ENCODE data around the gene HHATL.

The HHATL gene

GRCh38 chr3:42661593-42662022, 41.0 kb downstream of the HHATL start:
- DNase-seq = no peak

- DNase-seq = no peak
Observed at GRCh38 chr3:42660898-42661297, 41.7 kb downstream of the HHATL start.

- DNase-seq = no peak
Observed at GRCh38 chr3:42660131-42660715, 42.4 kb downstream of the HHATL start.

- DNase-seq = no peak
Observed at GRCh38 chr3:42659451-42660130, 43.0 kb downstream of the HHATL start.

- DNase-seq = no peak
Observed at GRCh38 chr3:42658771-42659390, 43.7 kb downstream of the HHATL start.

- DNase-seq = no peak
Observed at GRCh38 chr3:42658091-42658770, 44.4 kb downstream of the HHATL start.

GRCh38 chr3:42657675-42658074, 44.9 kb downstream of the HHATL start:
- DNase-seq = no peak

GRCh38 chr3:42656680-42657610, 45.7 kb downstream of the HHATL start:
- no peak for DNase-seq

- no peak for DNase-seq
Observed at GRCh38 chr3:42655980-42656679, 46.5 kb downstream of the HHATL start.

- no peak for DNase-seq
Observed at GRCh38 chr3:42655331-42655888, 47.2 kb downstream of the HHATL start.

GRCh38 chr3:42654331-42655201, 48.0 kb downstream of the HHATL start:
- DNase-seq = no peak

- DNase-seq = no peak
Observed at GRCh38 chr3:42653560-42654330, 48.9 kb downstream of the HHATL start, which contains the start of gene ZBTB47. ZBTB47 (plus strand) TSS chr3:42653697; CDS start chr3:42658356, 4,659 bp downstream.

GRCh38 chr3:42653303-42653559, 49.4 kb downstream of the HHATL start:
- DNase-seq = no peak

GRCh38 chr3:42652611-42653302, 49.8 kb downstream of the HHATL start:
- no peak for DNase-seq

- DNase-seq = no peak
Observed at GRCh38 chr3:42652251-42652610, 50.4 kb downstream of the HHATL start.

GRCh38 chr3:42651248-42652091, 51.1 kb downstream of the HHATL start:
- no peak for DNase-seq

- DNase-seq = no peak
Observed at GRCh38 chr3:42649783-42650182, 52.8 kb downstream of the HHATL start.

- DNase-seq = no peak
Observed at GRCh38 chr3:42649006-42649405, 53.6 kb downstream of the HHATL start.
